HAP-1 (cell line): ENCODE data around the gene NPB.
A peak's percentile ranks its signal among the peaks of the same experiment; 100 is the strongest.

Source experiments
- DNase-seq, 2 experiments: peaks; one replicate each; pipeline ENCODE4 v3.0.0-alpha.2; 2016 to 2020; ENCODE audit warnings: low spot score in 2 of 2
- H3K27me3 ChIP-seq: fragments of 250-450 bp; sonication (Bioruptor Pico); 2 replicates; pipeline ENCODE4 v1.5.1; 2020; ENCODE audit warnings: low read depth, mild to moderate bottlenecking, moderate library complexity
- H3K36me3 ChIP-seq: fragments of 250-450 bp; sonication (Bioruptor Pico); replicated peaks from 2 replicates; pipeline ENCODE4 v1.5.1; 2020; ENCODE audit warnings: mild to moderate bottlenecking
- H3K4me1 ChIP-seq: fragments of 250-450 bp; sonication (Bioruptor Pico); 2 replicates; pipeline ENCODE4 v1.5.1; 2020; ENCODE audit warnings: mild to moderate bottlenecking
- H3K4me3 ChIP-seq: fragments of 250-450 bp; sonication (Bioruptor Pico); 2 replicates; pipeline ENCODE4 v1.5.1; 2020; ENCODE audit warnings: mild to moderate bottlenecking, moderate library complexity
- H3K9me3 ChIP-seq: fragments of 250-450 bp; sonication (Bioruptor Pico); 2 replicates; pipeline ENCODE4 v1.5.1; 2020; ENCODE audit warnings: mild to moderate bottlenecking, moderate library complexity
- in situ Hi-C: fragments of 300-500 bp; cut with MboI; formaldehyde crosslinking; loops from 3 replicates; pipeline ENCODE4 v1.14.3; 2020; ENCODE audit warnings: low sequenced_read_pairs, inconsistent platforms, mixed read lengths

Gene NPB

GRCh38 chr17:81934098-81934757 is 32.2 kb downstream of the NPB start:
- in situ Hi-C loops, result no loop called here
- Histone ChIP-seq H3K27me3 (no peaks in the 10 kb centered on the region), H3K9me3 (no peaks in the 10 kb centered on the region), H3K4me3 (no peak overlapping the region), H3K36me3 (peaks cover 36% of the 10 kb centered on the region), H3K4me1 (peaks cover 9% of the 10 kb centered on the region)
- no peak for DNase-seq

- Histone ChIP-seq H3K4me1 (peaks cover 9% of the 10 kb centered on the region), H3K4me3 (no peak overlapping the region), H3K9me3 (no peaks in the 10 kb centered on the region), H3K36me3 (peaks cover 36% of the 10 kb centered on the region), H3K27me3 (no peaks in the 10 kb centered on the region)
- in situ Hi-C loops, result no loop called here
- DNase-seq, result no peak
Observed at GRCh38 chr17:81934850-81935708, 33.0 kb downstream of the NPB start.

DNA sequence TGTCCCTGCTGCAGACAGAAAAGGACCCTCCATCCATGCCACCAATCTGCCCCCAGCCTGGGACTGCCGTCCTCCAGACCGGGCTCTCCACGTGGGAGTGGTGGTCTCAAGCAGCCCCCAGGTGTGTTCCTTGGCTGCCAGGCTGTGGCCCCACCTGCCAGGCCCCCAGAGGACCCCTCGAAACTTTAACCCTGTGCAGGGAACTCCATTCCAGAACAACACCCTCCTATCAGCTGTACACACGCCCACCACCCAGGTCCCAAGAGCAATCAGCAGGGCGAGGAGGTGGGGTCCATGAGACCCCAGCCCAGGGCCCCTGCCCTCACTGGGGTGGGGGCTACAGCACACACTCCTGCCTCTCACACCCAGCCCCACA is 33.7 kb downstream of the NPB start:
- DNase-seq, result no peak
- in situ Hi-C loops, result no loop called here
- Histone ChIP-seq H3K27me3 (no peaks in the 10 kb centered on the region), H3K4me1 (peaks cover 9% of the 10 kb centered on the region), H3K9me3 (no peaks in the 10 kb centered on the region), H3K36me3 (peaks cover 36% of the 10 kb centered on the region), H3K4me3 (peak overlapping the region; percentile 70)

DNA sequence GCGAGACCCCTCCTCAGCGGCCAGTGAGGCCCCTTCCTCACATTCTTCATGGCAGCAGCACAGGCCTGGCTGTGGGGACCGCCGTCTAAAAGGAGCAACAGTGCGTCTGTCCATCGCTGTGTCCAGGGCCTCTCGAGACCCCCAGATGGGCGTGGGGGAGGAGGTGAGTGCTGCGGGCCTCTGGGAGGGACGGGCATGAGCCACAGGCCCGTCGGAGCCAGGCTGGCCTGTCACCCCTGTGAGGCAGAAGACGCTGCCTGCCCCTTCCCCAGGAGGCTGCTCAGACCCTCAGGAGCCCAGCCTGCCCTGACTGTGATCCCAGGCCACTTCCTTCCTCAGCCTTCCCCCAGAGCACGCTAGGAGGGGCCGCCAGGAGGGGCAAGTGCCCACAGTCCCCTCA is 37.2 kb downstream of the NPB start:
- Histone ChIP-seq H3K4me3 (no peak overlapping the region), H3K4me1 (peaks cover 9% of the 10 kb centered on the region), H3K36me3 (peaks cover 18% of the 10 kb centered on the region), H3K27me3 (no peaks in the 10 kb centered on the region), H3K9me3 (no peaks in the 10 kb centered on the region)
- no peak for DNase-seq
- in situ Hi-C loops, result no loop called here

DNA sequence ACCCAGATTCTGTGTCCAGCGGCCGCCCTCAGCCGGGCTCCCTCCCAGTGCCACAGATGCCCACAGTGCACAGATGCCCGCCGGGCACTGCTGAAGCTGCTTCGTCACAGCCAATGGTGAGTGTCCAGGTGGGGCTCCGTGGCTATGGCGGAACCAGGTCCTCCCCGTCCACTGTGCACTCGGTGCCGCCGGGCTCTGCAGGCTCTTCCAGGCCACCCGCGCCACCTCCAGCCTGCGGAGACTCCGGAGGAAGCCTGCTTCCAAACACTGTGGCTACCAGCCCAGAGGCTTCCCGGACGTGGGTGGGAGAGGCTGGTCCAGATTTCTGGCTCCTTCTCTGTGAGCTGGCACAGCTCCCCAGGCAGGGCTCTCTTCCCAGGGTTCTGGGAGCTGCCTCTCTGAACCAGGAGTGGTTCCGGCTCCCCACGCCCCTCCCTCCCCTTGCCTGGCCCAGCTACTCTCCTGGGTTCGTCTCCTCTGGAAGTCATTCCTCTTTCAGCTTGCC is 37.9 kb downstream of the NPB start:
- H3K9me3 ChIP-seq, result no peaks in the 10 kb centered on the region
- in situ Hi-C loops, result no loop called here
- peaks cover 9% of the 10 kb centered on the region for H3K4me1 ChIP-seq
- peaks cover 11% of the 10 kb centered on the region for H3K36me3 ChIP-seq
- no peak for DNase-seq
- H3K27me3 ChIP-seq, result no peaks in the 10 kb centered on the region
- H3K4me3 ChIP-seq, result no peak overlapping the region

DNA sequence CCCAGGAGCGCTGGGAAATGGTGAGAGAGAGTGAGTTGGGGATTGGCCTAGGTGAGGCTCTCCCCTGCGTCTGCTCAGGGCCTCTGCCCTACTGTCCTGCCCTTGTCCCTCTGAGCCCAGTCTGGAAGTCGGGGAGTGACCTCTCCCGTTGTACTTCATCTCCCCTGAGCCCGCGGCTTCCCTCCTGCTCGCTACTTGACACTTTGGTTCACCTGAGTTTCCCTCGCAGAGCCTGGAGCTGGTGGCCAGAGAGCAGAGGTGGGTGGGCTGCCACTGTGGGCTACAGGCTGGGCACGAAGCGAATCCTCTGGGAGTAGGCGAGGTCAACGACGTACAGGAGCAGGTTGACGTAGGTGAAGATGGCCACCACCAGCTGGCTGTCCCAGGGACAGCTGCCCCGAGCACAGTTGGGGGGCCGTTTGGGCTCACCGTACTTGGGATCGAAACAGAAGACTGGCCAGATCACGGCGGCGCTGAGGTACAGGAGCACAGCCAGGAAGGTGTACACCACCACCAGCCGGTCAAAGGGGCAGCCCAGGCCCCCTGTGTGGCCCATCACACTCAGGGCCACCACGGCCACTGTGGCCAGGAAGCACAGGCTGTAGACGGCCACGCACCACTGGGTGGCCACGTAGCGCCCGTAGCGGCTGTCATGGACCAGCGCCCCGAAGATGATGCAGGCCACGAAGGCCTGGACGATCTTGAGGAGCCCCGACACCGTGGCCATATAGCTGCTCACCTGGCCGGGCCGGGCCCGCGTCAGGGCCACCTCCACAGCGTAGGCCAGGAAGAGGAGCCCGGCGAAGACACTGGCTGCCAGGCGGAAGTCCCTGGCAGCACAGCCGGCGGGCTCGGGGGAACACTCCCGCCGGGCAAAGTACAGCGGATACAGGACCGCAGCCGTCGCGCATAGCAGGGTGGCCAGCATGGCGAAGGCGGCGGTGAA is 38.8 kb downstream of the NPB start:
- H3K9me3 ChIP-seq, result no peaks in the 10 kb centered on the region
- in situ Hi-C loops, result no loop called here
- no peak for DNase-seq
- peaks cover 2% of the 10 kb centered on the region for H3K36me3 ChIP-seq
- peaks cover 6% of the 10 kb centered on the region for H3K4me1 ChIP-seq
- H3K27me3 ChIP-seq, result no peaks in the 10 kb centered on the region
- no peak overlapping the region for H3K4me3 ChIP-seq

DNA sequence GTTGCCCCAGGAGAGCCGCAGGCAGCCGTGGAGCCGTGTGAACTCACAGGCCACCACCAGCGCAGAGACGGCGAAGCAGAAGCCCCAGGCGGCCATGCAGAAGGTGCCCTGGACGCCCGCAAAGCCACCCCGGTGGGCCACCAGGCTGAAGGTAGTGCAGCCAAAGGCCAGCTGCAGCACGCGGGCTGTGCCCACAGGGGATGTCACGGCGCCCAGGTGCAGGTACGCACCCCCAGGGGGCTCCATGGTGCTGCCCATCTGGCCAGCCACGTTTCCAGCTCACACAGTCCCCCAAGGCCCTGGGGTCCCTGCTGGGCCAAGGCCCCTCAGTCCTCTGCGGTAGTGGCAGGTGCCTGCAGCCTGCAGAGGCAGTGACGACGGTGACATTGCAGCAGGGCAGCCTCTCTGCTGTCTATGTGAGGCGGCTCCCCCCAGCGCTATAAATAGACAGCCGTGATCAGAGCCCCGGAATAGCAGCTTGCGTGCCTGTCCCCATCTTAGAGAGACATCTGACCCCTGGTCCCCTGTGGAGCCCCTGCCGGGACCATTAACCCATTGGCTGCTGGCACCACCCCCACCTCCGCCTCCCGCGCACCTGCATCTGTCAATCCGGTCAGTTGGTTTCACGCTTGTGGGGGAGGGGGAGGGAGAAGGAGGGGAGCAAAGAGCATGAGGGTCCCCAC is 39.6 kb downstream of the NPB start:
- H3K9me3 ChIP-seq, result no peaks in the 10 kb centered on the region
- no peak overlapping the region for H3K4me3 ChIP-seq
- in situ Hi-C loops, result no loop called here
- H3K4me1 ChIP-seq, result peaks cover 5% of the 10 kb centered on the region; the same call in 1 of the 2 replicates
- H3K36me3 ChIP-seq, result no peaks in the 10 kb centered on the region
- H3K27me3 ChIP-seq, result no peaks in the 10 kb centered on the region
- no peak for DNase-seq

- Histone ChIP-seq H3K36me3 (no peaks in the 10 kb centered on the region), H3K27me3 (no peaks in the 10 kb centered on the region), H3K4me1 (peaks cover 5% of the 10 kb centered on the region; the same call in 1 of the 2 replicates), H3K4me3 (no peak overlapping the region), H3K9me3 (no peaks in the 10 kb centered on the region)
- DNase-seq, result no peak
- in situ Hi-C loops, result no loop called here
Observed at GRCh38 chr17:81942167-81942553, 40.1 kb downstream of the NPB start.

DNA sequence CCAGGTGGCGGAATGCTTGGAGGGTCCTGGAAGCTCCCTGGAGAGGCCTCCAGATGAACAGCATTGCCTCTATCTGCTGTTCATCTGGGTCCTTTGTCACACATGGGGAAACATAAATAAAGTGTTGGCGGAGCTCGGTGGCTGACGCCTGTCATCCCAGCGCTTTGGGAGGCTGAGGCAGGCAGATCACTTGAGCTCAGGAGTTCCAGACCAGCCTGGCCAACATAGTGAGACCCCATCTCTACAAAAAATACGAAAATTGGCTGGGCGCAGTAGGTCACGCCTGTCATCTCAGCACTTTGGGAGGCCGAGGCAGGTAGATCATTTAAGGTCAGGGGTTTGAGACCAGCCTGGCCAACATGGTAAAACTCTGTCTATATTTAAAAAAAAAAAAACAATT is 42.8 kb downstream of the NPB start:
- DNase-seq, result no peak
- in situ Hi-C loops, result no loop called here
- Histone ChIP-seq H3K4me1 (no peaks in the 10 kb centered on the region), H3K9me3 (no peaks in the 10 kb centered on the region), H3K4me3 (no peak overlapping the region), H3K27me3 (no peaks in the 10 kb centered on the region), H3K36me3 (no peaks in the 10 kb centered on the region)

GRCh38 chr17:81947189-81947588 is 45.2 kb downstream of the NPB start, which contains the start of gene MYADML2:
Gene MYADML2, minus strand, starts transcription at chr17:81947233. Its CDS starts 5,492 bp downstream, at chr17:81941741.
- in situ Hi-C loops, result no loop called here
- H3K4me3 ChIP-seq, result no peak within 1 kb of the TSS
- H3K9me3 ChIP-seq, result no peaks in the 10 kb centered on the region
- no peaks in the 10 kb centered on the region for H3K36me3 ChIP-seq
- DNase-seq, result no peak
- no peaks in the 10 kb centered on the region for H3K27me3 ChIP-seq
- no peaks in the 10 kb centered on the region for H3K4me1 ChIP-seq

DNA sequence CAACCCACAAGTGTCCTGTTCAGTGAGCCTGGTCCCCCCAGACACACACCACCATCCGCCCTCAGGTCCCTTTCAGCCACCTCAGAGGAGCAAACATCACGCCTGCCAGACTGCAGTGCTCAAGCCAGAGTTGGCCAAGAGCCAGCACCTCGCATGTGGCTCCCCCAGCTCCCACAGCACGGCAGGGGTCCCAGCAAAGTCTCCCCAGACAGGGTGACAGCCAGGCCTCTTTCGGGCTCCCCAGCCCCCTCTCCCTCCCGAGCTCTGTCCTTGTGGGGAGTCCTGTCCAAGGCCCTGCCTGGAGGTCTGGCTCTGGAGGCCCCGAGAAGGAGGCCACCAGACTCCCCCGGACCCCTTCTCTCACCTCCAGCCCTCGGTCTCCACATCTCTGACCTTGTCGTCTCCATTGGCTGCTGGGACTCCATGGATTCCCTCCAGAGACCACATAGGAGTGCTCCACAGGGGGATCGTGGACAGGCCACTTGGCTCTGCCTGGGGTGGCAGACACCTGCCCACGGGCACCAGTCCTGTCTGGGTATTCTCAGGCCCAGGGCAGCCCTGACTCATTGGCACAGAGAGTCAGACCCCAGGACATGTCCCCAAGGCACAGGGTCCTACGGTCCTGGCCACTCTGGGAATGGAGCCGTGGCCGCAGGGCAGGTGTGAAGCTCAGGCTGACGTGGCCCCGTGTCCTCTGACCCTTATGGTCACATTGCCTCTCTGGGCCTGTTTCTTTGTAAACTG is 46.8 kb downstream of the NPB start:
- H3K9me3 ChIP-seq, result no peaks in the 10 kb centered on the region
- in situ Hi-C loops, result no loop called here
- no peaks in the 10 kb centered on the region for H3K27me3 ChIP-seq
- H3K4me3 ChIP-seq, result no peak overlapping the region
- DNase-seq, result no peak
- no peaks in the 10 kb centered on the region for H3K36me3 ChIP-seq
- no peaks in the 10 kb centered on the region for H3K4me1 ChIP-seq

DNA sequence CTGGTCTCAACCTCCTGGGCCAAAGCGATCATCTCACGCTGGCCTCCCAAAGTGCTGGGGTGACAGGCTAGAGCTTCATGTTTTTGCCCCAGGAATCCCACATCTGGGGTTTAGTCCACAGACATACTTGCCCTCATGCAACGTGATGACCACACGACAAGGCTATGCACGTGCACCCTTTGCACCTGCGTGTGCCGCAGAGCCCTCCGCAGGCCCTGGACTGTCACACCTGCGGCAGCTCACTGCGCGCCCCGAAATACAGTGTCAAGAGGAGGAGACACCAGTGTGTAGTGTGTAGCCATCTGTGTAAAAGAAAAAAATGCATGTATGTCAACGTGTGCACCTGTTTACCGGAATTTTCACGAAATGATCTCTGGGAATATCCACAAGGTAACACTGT is 48.5 kb downstream of the NPB start:
- no peak for DNase-seq
- in situ Hi-C loops, result no loop called here
- Histone ChIP-seq H3K36me3 (no peaks in the 10 kb centered on the region), H3K4me3 (no peak overlapping the region), H3K4me1 (no peaks in the 10 kb centered on the region), H3K27me3 (no peaks in the 10 kb centered on the region), H3K9me3 (no peaks in the 10 kb centered on the region)
